ENCODE results near the gene PDE4D. TPM values are rescaled to one million over a fixed set of nuclear protein-coding genes. Genes with fewer than 3 reads are reported as not detected.

Gene PDE4D
- total RNA-seq, 6 experiments from 2014 or later, result 1.6 to 10.3 (median 5.6) TPM

- DNase-seq, result no peak
These were observed 408.9 kb downstream of the PDE4D start for GRCh38 chr5:59484618-59485017.

GRCh38 chr5:59483971-59484472 lies 409.5 kb downstream of the PDE4D start:
- no peak for ATAC-seq

More at GRCh38 chr5:59484618-59485017, 408.9 kb downstream of the PDE4D start:
- intact Hi-C loops (cut with DNase I), result no loop called here
- Histone ChIP-seq H3K4me1 (no peaks in the 10 kb centered on the region), H3K4me3 (no peak overlapping the region), H3K27me3 (no peaks in the 10 kb centered on the region), H3K9me3 (no peaks in the 10 kb centered on the region), H3K27ac (no peak overlapping the region), H3K36me3 (no peaks in the 10 kb centered on the region)
- 69% methylated on average over 2 of the region's 2 CpGs for WGBS (ENCODE audit: insufficient coverage, low coverage, low lambda C conversion rate, missing lambda C conversion rate)
- TF ChIP-seq POLR2A (IDR thresholded peaks at IDR 0.05), result no peak
- no peak for TF ChIP-seq CTCF (IDR thresholded peaks at IDR 0.05)
- no peak for ATAC-seq

GRCh38 chr5:59479086-59479485 lies 414.4 kb downstream of the PDE4D start:
- Histone ChIP-seq H3K36me3 (no peaks in the 10 kb centered on the region), H3K27me3 (no peaks in the 10 kb centered on the region), H3K9me3 (no peaks in the 10 kb centered on the region), H3K27ac (no peak overlapping the region), H3K4me1 (no peaks in the 10 kb centered on the region), H3K4me3 (no peak overlapping the region)
- no peak for DNase-seq
- intact Hi-C loops (cut with DNase I), result no loop called here
- 63% methylated on average over 2 of the region's 2 CpGs for WGBS (ENCODE audit: insufficient coverage, low coverage, low lambda C conversion rate, missing lambda C conversion rate)
- no peak for ATAC-seq
- TF ChIP-seq POLR2A (IDR thresholded peaks at IDR 0.05) (no peak), CTCF (IDR thresholded peaks at IDR 0.05) (no peak)

More at GRCh38 chr5:59483971-59484472, 409.5 kb downstream of the PDE4D start:
- no peak overlapping the region for H3K27ac ChIP-seq
- TF ChIP-seq CTCF (IDR thresholded peaks at IDR 0.05) (no peak), POLR2A (IDR thresholded peaks at IDR 0.05) (no peak)
- H3K4me1 ChIP-seq, result no peaks in the 10 kb centered on the region
- intact Hi-C loops (cut with DNase I), result no loop called here
- no peak overlapping the region for H3K4me3 ChIP-seq
- H3K27me3 ChIP-seq, result no peaks in the 10 kb centered on the region
- no peaks in the 10 kb centered on the region for H3K36me3 ChIP-seq
- no peaks in the 10 kb centered on the region for H3K9me3 ChIP-seq
- DNase-seq, result no peak

GRCh38 chr5:59474324-59474723 lies 419.2 kb downstream of the PDE4D start:
- intact Hi-C loops (cut with DNase I), result no loop called here
- WGBS (ENCODE audit: insufficient coverage, low coverage, low lambda C conversion rate, missing lambda C conversion rate), result 64% methylated on average over 1 of the region's 1 CpG
- H3K27ac ChIP-seq, result no peak overlapping the region
- no peaks in the 10 kb centered on the region for H3K27me3 ChIP-seq
- no peaks in the 10 kb centered on the region for H3K9me3 ChIP-seq
- no peak overlapping the region for H3K4me3 ChIP-seq
- ATAC-seq (no peak), DNase-seq (no peak)
- no peaks in the 10 kb centered on the region for H3K36me3 ChIP-seq
- no peak for TF ChIP-seq CTCF (IDR thresholded peaks at IDR 0.05)
- no peaks in the 10 kb centered on the region for H3K4me1 ChIP-seq

- Histone ChIP-seq H3K9me3 (no peaks in the 10 kb centered on the region), H3K27ac (no peak overlapping the region), H3K27me3 (no peaks in the 10 kb centered on the region), H3K36me3 (no peaks in the 10 kb centered on the region), H3K4me3 (no peak overlapping the region), H3K4me1 (no peaks in the 10 kb centered on the region)
- DNase-seq, result no peak
- intact Hi-C loops (cut with DNase I), result no loop called here
- ATAC-seq, result no peak
- TF ChIP-seq CTCF (IDR thresholded peaks at IDR 0.05) (no peak), POLR2A (IDR thresholded peaks at IDR 0.05) (no peak)
These were observed 419.9 kb downstream of the PDE4D start for GRCh38 chr5:59473611-59474010.

Data from right lobe of liver (tissue), 6 donors.